ENCODE data around the gene PRPF8. TPM values are rescaled to one million over a fixed set of nuclear protein-coding genes. Genes with fewer than 3 reads are reported as not detected.

Gene PRPF8
- total and polyA plus RNA-seq, 2 experiments from 2014 or later: 178 to 246 TPM

- Mint-ChIP-seq H3K4me1 (peaks cover 3% of the 10 kb centered on the region; the same call in 2 of the 3 replicates), H3K27ac (no peak overlapping the region), H3K27me3 (ENCODE audit: insufficient read depth, low read depth, poor library complexity) (peaks cover 14% of the 10 kb centered on the region), H3K36me3 (ENCODE audit: low read depth) (no peaks in the 10 kb centered on the region), H3K9me3 (no peaks in the 10 kb centered on the region), H3K4me3 (no peak overlapping the region)
- peaks cover 7% of the 10 kb centered on the region; the same call in 1 of the 2 replicates for H3K27me3 ChIP-seq (ENCODE audit: insufficient read depth)
- no peaks in the 10 kb centered on the region for H3K79me2 ChIP-seq (replicated peaks; ENCODE audit: insufficient read depth)
- H3K4me1 ChIP-seq (ENCODE audit: insufficient read depth): no peaks in the 10 kb centered on the region
- H3K27ac ChIP-seq (ENCODE audit: low read depth): no peak overlapping the region
- DNase-seq (ENCODE audit: low spot score) (no peak), ATAC-seq (no peak)
- H2AFZ ChIP-seq: no peak overlapping the region
- no peaks in the 10 kb centered on the region for H3F3A ChIP-seq (replicated peaks; ENCODE audit: low read depth)
- H3K9me2 ChIP-seq (ENCODE audit: insufficient read depth): no peaks in the 10 kb centered on the region
- H3K4me3 ChIP-seq: no peak overlapping the region
- H3K36me3 ChIP-seq (ENCODE audit: insufficient read depth): no peaks in the 10 kb centered on the region
- TF ChIP-seq REST (IDR thresholded peaks at IDR 0.05; ENCODE audit: unreplicated experiment) (no peak), JUNB (IDR thresholded peaks at IDR 0.05; ENCODE audit: unreplicated experiment) (no peak), EZH2phosphoT487 (IDR thresholded peaks at IDR 0.05; ENCODE audit: unreplicated experiment) (no peak), ZNF331 (CRISPR knock-in tag; IDR thresholded peaks at IDR 0.05; ENCODE audit: low read depth) (no peak), CTCF (conservative IDR thresholded peaks at IDR 0.05; ENCODE audit: low read depth in 2 of 2) (no peak), POLR2AphosphoS5 (IDR thresholded peaks at IDR 0.05; ENCODE audit: low read depth) (no peak), ZNF114 (CRISPR knock-in tag; IDR thresholded peaks at IDR 0.05) (no peak), ETS1 (IDR thresholded peaks at IDR 0.05) (no peak)
- H4K20me1 ChIP-seq (replicated peaks; ENCODE audit: insufficient read depth): no peaks in the 10 kb centered on the region
- H3K4me2 ChIP-seq: no peak overlapping the region
Measured at GRCh38 chr17:1705004-1705403, 20.3 kb upstream of the PRPF8 start.

- Histone ChIP-seq H3K4me3 (no peak overlapping the region), H3K79me2 (replicated peaks; ENCODE audit: insufficient read depth) (no peaks in the 10 kb centered on the region), H2AFZ (no peak overlapping the region), H3K27ac (ENCODE audit: low read depth) (peak overlapping the region; percentile 10; the same call in 1 of the 2 replicates), H3K27me3 (ENCODE audit: insufficient read depth) (no peaks in the 10 kb centered on the region), H3K9me2 (ENCODE audit: insufficient read depth) (no peaks in the 10 kb centered on the region), H3F3A (replicated peaks; ENCODE audit: low read depth) (no peaks in the 10 kb centered on the region), H4K20me1 (replicated peaks; ENCODE audit: insufficient read depth) (no peaks in the 10 kb centered on the region), H3K4me2 (no peak overlapping the region), H3K4me1 (ENCODE audit: insufficient read depth) (no peaks in the 10 kb centered on the region), H3K36me3 (ENCODE audit: insufficient read depth) (no peaks in the 10 kb centered on the region)
- Mint-ChIP-seq H3K36me3 (ENCODE audit: low read depth) (no peaks in the 10 kb centered on the region), H3K9me3 (no peaks in the 10 kb centered on the region), H3K27ac (no peak overlapping the region), H3K4me3 (no peak overlapping the region), H3K27me3 (ENCODE audit: insufficient read depth, low read depth, poor library complexity) (peaks cover 4% of the 10 kb centered on the region), H3K4me1 (peaks cover 3% of the 10 kb centered on the region; the same call in 2 of the 3 replicates)
- no peak for ATAC-seq
- no peak for DNase-seq (ENCODE audit: low spot score)
- TF ChIP-seq EZH2 (IDR thresholded peaks at IDR 0.05; ENCODE audit: low read depth, unreplicated experiment): no peak
- no peak for TF ChIP-seq ETS1 (IDR thresholded peaks at IDR 0.05)
- no peak for TF ChIP-seq CREB1 (CRISPR knock-in tag; IDR thresholded peaks at IDR 0.05; ENCODE audit: low read depth)
Measured at GRCh38 chr17:1703063-1703462, 18.4 kb upstream of the PRPF8 start.
